SK-N-SH treated with all-trans-retinoic acid at 6 μM for 48 hours (cell line): Measurements from ENCODE around the gene DNAJC6.

Experiments
- PPARA ChIP-seq: fragments of 250-450 bp; sonication (Bioruptor Pico); IDR thresholded peaks from 2 replicates; pipeline ENCODE4 v1.5.0; 2020; ENCODE audit warnings: mild to moderate bottlenecking, borderline replicate concordance
- RARB ChIP-seq: fragments of 250-450 bp; sonication (Bioruptor Pico); IDR thresholded peaks from 2 replicates; pipeline ENCODE4 v1.8.0; 2021; ENCODE audit warnings: mild to moderate bottlenecking, moderate library complexity
- TCF4 ChIP-seq: fragments of 250-450 bp; sonication (Bioruptor Pico); IDR thresholded peaks from 2 replicates; pipeline ENCODE4 v1.8.0; 2021; ENCODE audit warnings: mild to moderate bottlenecking, moderate library complexity, borderline replicate concordance
- ZFP3 ChIP-seq: fragments of 250-450 bp; sonication (Bioruptor Pico); IDR thresholded peaks from 2 replicates; pipeline ENCODE4 v1.5.0; 2020; ENCODE audit warnings: mild to moderate bottlenecking, moderate library complexity
- ZNF70 ChIP-seq: fragments of 450-650 bp; formaldehyde crosslinking; IDR thresholded peaks from 2 replicates; pipeline ENCODE4 v1.5.0; 2020; ENCODE audit warnings: mild to moderate bottlenecking, moderate library complexity
- TF ChIP-seq, protein P1 (sequence below): fragments of 250-450 bp; sonication (Bioruptor Pico); IDR thresholded peaks from 2 replicates; pipeline ENCODE4 v1.8.0; 2020; ENCODE audit warnings: mild to moderate bottlenecking, moderate library complexity, borderline replicate concordance

DNA sequence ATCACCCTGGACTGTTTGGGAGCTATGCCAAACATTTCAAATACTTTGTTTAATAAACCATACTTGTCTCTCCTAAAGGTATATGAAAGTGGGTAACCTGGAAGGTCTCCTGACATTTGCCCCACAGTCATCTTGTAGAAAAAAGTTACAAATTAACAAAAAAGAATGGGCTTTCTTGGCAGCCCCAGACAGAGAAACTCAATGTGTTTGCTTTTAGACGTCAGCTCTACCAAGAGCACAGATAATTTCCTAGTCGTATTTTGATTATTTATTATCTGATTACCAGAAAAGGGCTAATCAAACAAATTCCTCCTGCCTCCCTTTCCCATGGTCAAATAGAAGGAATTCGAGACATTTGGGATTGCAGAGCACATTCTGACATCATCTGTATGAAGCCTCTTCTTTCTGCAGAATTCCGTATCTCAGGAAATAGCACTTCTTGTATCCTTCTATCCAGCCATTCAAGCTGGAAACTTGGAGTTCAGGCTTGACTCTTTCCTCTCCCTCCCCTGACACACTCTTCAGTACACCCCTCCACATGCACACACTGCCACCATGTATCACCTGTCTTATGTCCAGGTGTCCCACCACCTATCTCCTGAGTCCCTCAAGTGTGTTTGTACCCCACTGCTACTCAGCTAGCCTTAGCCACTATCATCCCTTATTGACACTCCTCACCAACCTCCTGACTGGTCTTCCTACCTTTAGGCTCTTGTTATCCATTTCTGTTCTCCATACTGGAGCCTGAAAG lies 68.3 kb downstream of the DNAJC6 start:
- TF ChIP-seq TCF4 (no peak), RARB (CRISPR knock-in tag) (no peak), PPARA (CRISPR knock-in tag) (no peak), ZNF70 (CRISPR knock-in tag) (no peak), ZFP3 (CRISPR knock-in tag) (no peak)
- TF ChIP-seq, protein P1, sequence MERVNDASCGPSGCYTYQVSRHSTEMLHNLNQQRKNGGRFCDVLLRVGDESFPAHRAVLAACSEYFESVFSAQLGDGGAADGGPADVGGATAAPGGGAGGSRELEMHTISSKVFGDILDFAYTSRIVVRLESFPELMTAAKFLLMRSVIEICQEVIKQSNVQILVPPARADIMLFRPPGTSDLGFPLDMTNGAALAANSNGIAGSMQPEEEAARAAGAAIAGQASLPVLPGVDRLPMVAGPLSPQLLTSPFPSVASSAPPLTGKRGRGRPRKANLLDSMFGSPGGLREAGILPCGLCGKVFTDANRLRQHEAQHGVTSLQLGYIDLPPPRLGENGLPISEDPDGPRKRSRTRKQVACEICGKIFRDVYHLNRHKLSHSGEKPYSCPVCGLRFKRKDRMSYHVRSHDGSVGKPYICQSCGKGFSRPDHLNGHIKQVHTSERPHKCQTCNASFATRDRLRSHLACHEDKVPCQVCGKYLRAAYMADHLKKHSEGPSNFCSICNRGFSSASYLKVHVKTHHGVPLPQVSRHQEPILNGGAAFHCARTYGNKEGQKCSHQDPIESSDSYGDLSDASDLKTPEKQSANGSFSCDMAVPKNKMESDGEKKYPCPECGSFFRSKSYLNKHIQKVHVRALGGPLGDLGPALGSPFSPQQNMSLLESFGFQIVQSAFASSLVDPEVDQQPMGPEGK (CRISPR knock-in tag) = no peak
